Lung (tissue), 12 donors: ENCODE results near the gene EDC4. TPM values are rescaled to one million over a fixed set of nuclear protein-coding genes. Genes with fewer than 3 reads are reported as not detected.

Experiments used
- ATAC-seq: fragments of 200-7000 bp; cut with Tn5 transposase; one replicate; pipeline ENCODE4 v1.9.1; 2020; ENCODE audit warnings: moderate number of reproducible peaks; ENCODE audit not compliant: insufficient read depth, low FRiP score
- DNase-seq, 3 donors: peaks; one replicate each; pipeline ENCODE4 v3.0.0-alpha.2; 2013 to 2017
- H3K27ac ChIP-seq, 2 donors: one replicate each; pipeline ENCODE4 v1.5.1; 2013; ENCODE audit warnings: mild to moderate bottlenecking in 2 of 2, moderate library complexity in 2 of 2, control low read depth in 1 of 2, inconsistent platforms in 1 of 2, low read depth in 1 of 2, low read length in 1 of 2
- H3K27me3 ChIP-seq, 3 donors: one replicate each; pipeline ENCODE4 v1.5.1; 2013; ENCODE audit warnings: low read length in 2 of 3; ENCODE audit not compliant: control insufficient read depth in 3 of 3, insufficient read depth in 3 of 3
- H3K36me3 ChIP-seq, 4 donors: one replicate each; pipeline ENCODE4 v1.5.1; 2013; ENCODE audit warnings: low read length in 4 of 4, mild to moderate bottlenecking in 1 of 4, moderate library complexity in 1 of 4; ENCODE audit not compliant: control insufficient read depth in 4 of 4, insufficient read depth in 4 of 4
- H3K4me1 ChIP-seq, 5 donors: one replicate each; pipeline ENCODE4 v1.5.1; 2013; ENCODE audit warnings: low read length in 5 of 5, mild to moderate bottlenecking in 2 of 5, moderate library complexity in 1 of 5; ENCODE audit not compliant: control insufficient read depth in 5 of 5, insufficient read depth in 5 of 5
- H3K4me3 ChIP-seq: one replicate; pipeline ENCODE4 v1.5.1; 2013; ENCODE audit warnings: mild to moderate bottlenecking, control low read depth, moderate library complexity
- H3K9ac ChIP-seq, 2 donors: one replicate each; pipeline ENCODE4 v1.5.1; 2013; ENCODE audit warnings: low read length in 2 of 2, control low read depth in 1 of 2; ENCODE audit not compliant: insufficient read depth in 1 of 2
- H3K9me3 ChIP-seq, 4 donors: one replicate each; pipeline ENCODE4 v1.5.1; 2013; ENCODE audit warnings: low read length in 3 of 4, mild to moderate bottlenecking in 1 of 4, moderate library complexity in 1 of 4; ENCODE audit not compliant: control insufficient read depth in 4 of 4, insufficient read depth in 3 of 4
- CTCF ChIP-seq: IDR thresholded peaks from 2 replicates; pipeline ENCODE4 v1.5.1; 2012; ENCODE audit warnings: mild to moderate bottlenecking; ENCODE audit errors: control extremely low read depth, extremely low read depth
- WGBS, 2 donors: extraction: QIAGEN DNeasy Blood & Tissue Kit; methylation state at CpG; one replicate each; pipeline ENCODE4 v1.1.7; 2013; 5-methylcytosine and 5-hydroxymethylcytosine counted together
- polyA plus RNA-seq, 2 donors: library from polyadenylated mRNA; stranded (reverse); fragments of 200-250 nt; gene quantifications; one replicate each; pipeline ENCODE4 v1.2.1, GENCODE V29; 2013
- total RNA-seq, 2 donors: library from RNA; depleted of rRNA in 1 of 2; stranded (reverse); fragments of >200 nt in 1 of 2; gene quantifications; one replicate each; pipeline ENCODE4 v1.2.1, GENCODE V29; 2014 to 2021
- donor health status: control.
- donor health status: control.
- donor health status: Bipolar disorder and iron deficiency.
- donor health status: healthy.
- donor health status: DM: yes; HTN: yes; CAD: no.

The EDC4 gene
- total and polyA plus RNA-seq, 4 donors: 33.5 to 60.5 (median 39.5) TPM

GRCh38 chr16:67877064-67877463, 4.2 kb downstream of the EDC4 start:
- Histone ChIP-seq H3K9ac (no peak overlapping the region), H3K27me3 (no peaks in the 10 kb centered on the region), H3K4me3 (no peak overlapping the region), H3K9me3 (no peaks in the 10 kb centered on the region), H3K36me3 (peaks cover 10 to 58% (median 50%) of the 10 kb centered on the region in 4 donors), H3K4me1 (peaks cover 7 to 15% (median 9%) of the 10 kb centered on the region in 5 donors), H3K27ac (no peak overlapping the region)
- WGBS, 2 donors: 97 to 99% methylated on average over 11 of the region's 11 CpGs
- DNase-seq (no peak), ATAC-seq (no peak)
- no peak for TF ChIP-seq CTCF

- H3K9me3 ChIP-seq: no peaks in the 10 kb centered on the region
- WGBS, 2 donors: 93% methylated on average over 6 of the region's 6 CpGs
- no peak for ATAC-seq
Measured at GRCh38 chr16:67878232-67878631, 5.4 kb downstream of the EDC4 start.

DNA sequence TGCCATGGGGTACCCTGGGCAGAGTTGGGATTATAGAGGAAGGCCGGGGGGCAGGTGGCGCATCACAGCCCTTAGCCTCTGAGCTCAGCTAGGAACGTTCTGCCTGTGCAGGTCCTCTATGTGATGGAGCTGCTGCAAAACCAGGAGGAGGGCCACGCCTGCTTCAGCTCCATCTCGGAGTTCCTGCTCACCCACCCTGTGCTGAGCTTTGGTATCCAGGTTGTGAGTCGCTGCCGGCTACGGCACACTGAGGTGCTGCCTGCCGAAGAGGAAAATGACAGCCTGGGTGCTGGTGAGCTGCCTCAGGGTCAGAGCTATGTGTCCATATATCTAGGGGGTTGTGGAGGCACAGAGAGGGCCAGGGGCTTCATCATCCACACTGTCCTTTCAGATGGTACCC, 6.0 kb downstream of the EDC4 start:
- Histone ChIP-seq H3K27me3 (no peaks in the 10 kb centered on the region), H3K36me3 (peaks cover 10 to 76% (median 60%) of the 10 kb centered on the region in 4 donors), H3K4me3 (no peak overlapping the region), H3K27ac (no peak overlapping the region), H3K4me1 (peaks cover 4 to 11% (median 7%) of the 10 kb centered on the region in 5 donors), H3K9me3 (no peaks in the 10 kb centered on the region), H3K9ac (no peak overlapping the region)
- TF ChIP-seq CTCF: no peak
- ATAC-seq (no peak), DNase-seq (no peak)
- WGBS, 2 donors: 95 to 98% methylated on average over 9 of the region's 9 CpGs

More at GRCh38 chr16:67878232-67878631, 5.4 kb downstream of the EDC4 start:
- no peak for TF ChIP-seq CTCF
- Histone ChIP-seq H3K36me3 (peaks cover 10 to 70% (median 56%) of the 10 kb centered on the region in 4 donors), H3K9ac (no peak overlapping the region), H3K27ac (no peak overlapping the region), H3K4me1 (peaks cover 6 to 11% (median 9%) of the 10 kb centered on the region in 5 donors), H3K4me3 (no peak overlapping the region), H3K27me3 (no peaks in the 10 kb centered on the region)
- no peak for DNase-seq

- TF ChIP-seq CTCF: no peak
- H3K27ac ChIP-seq: no peak overlapping the region
- WGBS, 2 donors: 92 to 93% methylated on average over 12 of the region's 12 CpGs
- H3K4me1 ChIP-seq: peaks cover 0 to 6% (median 3%) of the 10 kb centered on the region in 5 donors
- peaks cover 10 to 79% (median 60%) of the 10 kb centered on the region in 4 donors for H3K36me3 ChIP-seq
- H3K9me3 ChIP-seq: no peaks in the 10 kb centered on the region
- DNase-seq: no peak
- ATAC-seq: no peak
- H3K27me3 ChIP-seq: no peaks in the 10 kb centered on the region
- no peak overlapping the region for H3K9ac ChIP-seq
- no peak overlapping the region for H3K4me3 ChIP-seq
Measured at GRCh38 chr16:67879462-67879861, 6.6 kb downstream of the EDC4 start.
